ENCODE results near the gene CYB561D1. TPM values are rescaled to one million over a fixed set of nuclear protein-coding genes. Genes with fewer than 3 reads are reported as not detected.

CYB561D1 gene
- polyA plus RNA-seq, 3 donors = 4.8 to 9.1 (median 5.0) TPM

- no peak overlapping the region for H3K27ac ChIP-seq (ENCODE audit: low read depth, low read length)
- WGBS, 3 donors = 82 to 86% (median 84%) methylated on average over 5 of the region's 5 CpGs
These were observed 23.4 kb downstream of the CYB561D1 start for GRCh38 chr1:109517337-109517736.

GRCh38 chr1:109521002-109521951 is 27.4 kb downstream of the CYB561D1 start:
- WGBS, 3 donors = 44 to 67% (median 65%) methylated on average over 14 of the region's 14 CpGs
- H3K27ac ChIP-seq (ENCODE audit: low read depth, low read length) = no peak overlapping the region

GRCh38 chr1:109522026-109522425 is 28.1 kb downstream of the CYB561D1 start:
- H3K27ac ChIP-seq (ENCODE audit: low read depth, low read length) = no peak overlapping the region
- 81 to 89% (median 82%) methylated on average over 7 of the region's 7 CpGs for WGBS, 3 donors

- WGBS, 3 donors = 85 to 95% (median 94%) methylated on average over 2 of the region's 2 CpGs
- H3K27ac ChIP-seq (ENCODE audit: low read depth, low read length) = no peak overlapping the region
These were observed 29.8 kb downstream of the CYB561D1 start for GRCh38 chr1:109523706-109524105.

GRCh38 chr1:109527098-109527811 is 33.4 kb downstream of the CYB561D1 start:
- 70 to 76% (median 72%) methylated on average over 14 of the region's 14 CpGs for WGBS, 3 donors
- no peak overlapping the region for H3K27ac ChIP-seq (ENCODE audit: low read depth, low read length)

- WGBS, 3 donors = 80 to 84% (median 81%) methylated on average over 9 of the region's 9 CpGs
- no peak overlapping the region for H3K27ac ChIP-seq (ENCODE audit: low read depth, low read length)
These were observed 34.2 kb downstream of the CYB561D1 start for GRCh38 chr1:109527846-109528695.

GRCh38 chr1:109528712-109529111 is 34.8 kb downstream of the CYB561D1 start:
- whole genome bisulfite sequencing, 3 donors = 75 to 86% (median 84%) methylated on average over 3 of the region's 3 CpGs

GRCh38 chr1:109529881-109530456 is 36.1 kb downstream of the CYB561D1 start:
- WGBS, 3 donors = 64 to 79% (median 73%) methylated on average over 8 of the region's 8 CpGs
- no peak overlapping the region for H3K27ac ChIP-seq (ENCODE audit: low read depth, low read length)

More at GRCh38 chr1:109528712-109529111, 34.8 kb downstream of the CYB561D1 start:
- H3K27ac ChIP-seq (ENCODE audit: low read depth, low read length) = no peak overlapping the region

- H3K27ac ChIP-seq (ENCODE audit: low read depth, low read length) = no peak overlapping the region
- 76 to 83% (median 77%) methylated on average over 13 of the region's 13 CpGs for WGBS, 3 donors
These were observed 36.7 kb downstream of the CYB561D1 start for GRCh38 chr1:109530457-109531087.

GRCh38 chr1:109531380-109531779 is 37.5 kb downstream of the CYB561D1 start:
- H3K27ac ChIP-seq (ENCODE audit: low read depth, low read length) = no peak overlapping the region
- 79 to 82% (median 82%) methylated on average over 4 of the region's 4 CpGs for WGBS, 3 donors

GRCh38 chr1:109531826-109532364 is 38.0 kb downstream of the CYB561D1 start:
- WGBS, 3 donors = 44 to 57% (median 49%) methylated on average over 16 of the region's 16 CpGs
- H3K27ac ChIP-seq (ENCODE audit: low read depth, low read length) = no peak overlapping the region

- 13 to 14% (median 13%) methylated on average over 12 of the region's 12 CpGs for WGBS, 3 donors
- H3K27ac ChIP-seq (ENCODE audit: low read depth, low read length) = no peak overlapping the region
These were observed 38.7 kb downstream of the CYB561D1 start for GRCh38 chr1:109532365-109533136.

- WGBS, 3 donors = 65 to 80% (median 74%) methylated on average over 1 of the region's 1 CpG
- no peak overlapping the region for H3K27ac ChIP-seq (ENCODE audit: low read depth, low read length)
These were observed 40.5 kb downstream of the CYB561D1 start for GRCh38 chr1:109534307-109534858.

GRCh38 chr1:109535481-109535880 is 41.6 kb downstream of the CYB561D1 start:
- 61 to 77% (median 73%) methylated on average over 4 of the region's 4 CpGs for WGBS, 3 donors
- H3K27ac ChIP-seq (ENCODE audit: low read depth, low read length) = no peak overlapping the region

- 70 to 81% (median 77%) methylated on average over 5 of the region's 5 CpGs for WGBS, 3 donors
- H3K27ac ChIP-seq (ENCODE audit: low read depth, low read length) = no peak overlapping the region
These were observed 42.1 kb downstream of the CYB561D1 start for GRCh38 chr1:109535971-109536491.

- WGBS, 3 donors = 74 to 91% (median 85%) methylated on average over 9 of the region's 9 CpGs
- no peak overlapping the region for H3K27ac ChIP-seq (ENCODE audit: low read depth, low read length)
These were observed 43.7 kb downstream of the CYB561D1 start for GRCh38 chr1:109537450-109538178.
